Testis (tissue), 2 donors: ENCODE data around the gene ZNF236.

Experiments used
- POLR2A ChIP-seq: fragments of 450-650 bp; IDR thresholded peaks from one replicate; pipeline ENCODE4 v1.6.1; 2017; ENCODE audit warnings: antibody characterized with exemption, mild to moderate bottlenecking, moderate library complexity
- TF ChIP-seq, protein P1 (sequence below), 3 experiments: fragments of 450-650 bp in 2 of 3; fragments of 200-600 bp in 1 of 3; sonication (generic) in 1 of 3; IDR thresholded peaks; one replicate each; pipeline ENCODE4 v1.5.1; 2016 to 2019; ENCODE audit warnings: antibody characterized with exemption in 3 of 3, mild to moderate bottlenecking in 2 of 3, moderate library complexity in 1 of 3

- TF ChIP-seq, protein P1, sequence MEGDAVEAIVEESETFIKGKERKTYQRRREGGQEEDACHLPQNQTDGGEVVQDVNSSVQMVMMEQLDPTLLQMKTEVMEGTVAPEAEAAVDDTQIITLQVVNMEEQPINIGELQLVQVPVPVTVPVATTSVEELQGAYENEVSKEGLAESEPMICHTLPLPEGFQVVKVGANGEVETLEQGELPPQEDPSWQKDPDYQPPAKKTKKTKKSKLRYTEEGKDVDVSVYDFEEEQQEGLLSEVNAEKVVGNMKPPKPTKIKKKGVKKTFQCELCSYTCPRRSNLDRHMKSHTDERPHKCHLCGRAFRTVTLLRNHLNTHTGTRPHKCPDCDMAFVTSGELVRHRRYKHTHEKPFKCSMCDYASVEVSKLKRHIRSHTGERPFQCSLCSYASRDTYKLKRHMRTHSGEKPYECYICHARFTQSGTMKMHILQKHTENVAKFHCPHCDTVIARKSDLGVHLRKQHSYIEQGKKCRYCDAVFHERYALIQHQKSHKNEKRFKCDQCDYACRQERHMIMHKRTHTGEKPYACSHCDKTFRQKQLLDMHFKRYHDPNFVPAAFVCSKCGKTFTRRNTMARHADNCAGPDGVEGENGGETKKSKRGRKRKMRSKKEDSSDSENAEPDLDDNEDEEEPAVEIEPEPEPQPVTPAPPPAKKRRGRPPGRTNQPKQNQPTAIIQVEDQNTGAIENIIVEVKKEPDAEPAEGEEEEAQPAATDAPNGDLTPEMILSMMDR (IDR thresholded peaks at IDR 0.05) = no peak
- TF ChIP-seq POLR2A = no peak
Observed at GRCh38 chr18:76791106-76791505, 31.3 kb upstream of the ZNF236 start.
